Activated CD8-positive, alpha-beta memory T cell treated with anti-CD3 and anti-CD28 coated beads, Interleukin-2, amount 50 U/mL, for 1 hour (primary cell): ENCODE results near the gene ERC2.
"Not testable (repeated sequence)": the region's sequence is repeated elsewhere in the genome, so short reads cannot be mapped to it uniquely, and the experiment has no call there.

Experiments
- DNase-seq: peaks from one replicate; pipeline ENCODE4 v3.0.0-alpha.2; 2020; ENCODE audit errors: extremely low read depth

The ERC2 gene

DNA sequence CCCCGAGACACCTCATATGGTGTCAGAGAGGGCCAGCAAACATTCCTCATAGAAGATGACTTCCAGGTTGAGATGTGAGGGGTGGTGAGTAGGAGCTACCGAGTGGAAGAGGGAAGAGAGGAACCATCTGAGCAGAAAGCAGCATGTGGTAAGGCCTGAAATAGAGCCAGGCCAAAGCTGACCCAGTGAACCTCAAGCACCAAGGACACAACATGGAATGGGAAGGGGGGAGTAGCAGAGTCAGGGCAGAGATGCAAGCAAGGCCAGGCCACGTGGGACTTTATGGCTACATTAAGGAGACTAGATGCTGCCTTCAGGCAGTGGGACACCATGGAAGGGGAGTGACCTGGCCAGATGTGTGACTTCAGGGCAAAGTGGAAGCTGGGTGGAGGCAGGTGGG is 942.8 kb downstream of the ERC2 start:
- DNase-seq, result no peak

GRCh38 chr3:55524565-55525244 is 943.6 kb downstream of the ERC2 start:
- no peak for DNase-seq

GRCh38 chr3:55523471-55523870 is 944.8 kb downstream of the ERC2 start:
- no peak for DNase-seq

GRCh38 chr3:55521738-55522421 is 946.4 kb downstream of the ERC2 start:
- DNase-seq, result no peak

GRCh38 chr3:55521064-55521737 is 947.1 kb downstream of the ERC2 start:
- no peak for DNase-seq

- DNase-seq, result no peak
These were observed 949.2 kb downstream of the ERC2 start for GRCh38 chr3:55519019-55519418.

GRCh38 chr3:55518451-55518850 is 949.8 kb downstream of the ERC2 start:
- no peak for DNase-seq

DNA sequence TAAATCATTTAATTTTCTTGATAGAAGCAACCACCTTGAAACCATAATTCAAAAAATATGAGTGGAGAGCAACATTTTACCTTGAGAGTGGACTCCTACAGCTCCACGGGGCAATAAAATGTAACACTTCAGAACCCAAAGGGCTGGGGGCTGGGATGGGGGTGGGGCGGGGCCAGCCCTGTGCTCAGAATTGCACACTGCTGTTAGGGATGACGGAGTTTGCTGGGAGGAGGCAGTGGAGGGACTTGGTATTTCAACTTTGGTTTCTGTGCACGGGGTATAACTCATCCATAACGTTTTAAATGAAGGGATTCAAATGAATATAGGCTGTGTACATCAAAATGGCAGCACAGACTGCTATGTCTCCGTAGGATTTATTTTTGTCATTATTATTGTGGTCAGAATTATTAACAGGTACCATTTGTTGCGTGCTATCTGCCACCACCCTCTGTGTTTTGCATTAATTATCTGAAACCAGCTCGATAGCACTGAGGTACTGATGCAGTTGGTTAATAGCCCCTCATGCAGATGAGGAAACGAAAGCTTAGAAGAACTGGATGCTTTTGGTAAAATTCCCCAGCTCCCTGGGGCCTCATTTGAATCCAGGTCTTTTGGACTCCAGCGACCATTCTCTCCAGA is 951.8 kb downstream of the ERC2 start:
- no peak for DNase-seq

GRCh38 chr3:55515550-55516246 is 952.6 kb downstream of the ERC2 start:
- no peak for DNase-seq

GRCh38 chr3:55514962-55515361 is 953.3 kb downstream of the ERC2 start:
- DNase-seq, result no peak

DNA sequence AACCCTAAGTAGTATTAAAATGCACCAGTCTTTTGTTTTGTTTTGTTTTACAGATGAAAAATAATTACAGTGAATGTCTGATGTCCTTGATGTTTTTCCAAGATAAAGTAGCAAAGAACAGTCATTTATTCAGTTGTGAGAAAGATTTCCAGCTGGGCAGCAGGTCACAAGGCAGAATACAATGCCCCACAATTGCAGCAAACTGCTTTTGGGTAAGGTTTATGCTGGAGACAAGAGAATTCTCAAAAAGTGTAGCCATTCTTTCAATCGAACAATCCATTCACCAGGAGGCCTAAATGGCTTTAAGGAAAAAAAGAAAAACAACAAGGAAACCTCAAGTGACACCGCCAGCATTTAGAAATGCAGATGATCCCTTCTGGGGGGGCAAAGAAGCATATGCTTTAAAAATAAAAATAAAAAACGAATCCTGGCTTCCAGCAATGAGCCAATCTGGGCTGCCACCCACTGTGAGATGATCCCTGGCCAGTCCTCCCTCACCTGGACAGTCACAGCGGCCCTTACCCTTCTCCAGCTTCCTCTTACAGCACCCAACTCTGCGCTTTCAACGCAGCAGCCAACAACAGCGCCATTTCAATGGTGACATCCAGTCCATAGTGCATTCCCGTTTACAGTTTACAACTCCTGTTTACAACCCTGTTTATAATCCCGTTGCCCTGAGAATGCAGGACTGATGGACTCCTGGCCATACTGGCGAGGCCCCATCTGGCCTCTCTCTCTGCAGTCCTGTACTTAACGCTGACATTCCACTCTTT is 955.5 kb downstream of the ERC2 start:
- no peak for DNase-seq

DNA sequence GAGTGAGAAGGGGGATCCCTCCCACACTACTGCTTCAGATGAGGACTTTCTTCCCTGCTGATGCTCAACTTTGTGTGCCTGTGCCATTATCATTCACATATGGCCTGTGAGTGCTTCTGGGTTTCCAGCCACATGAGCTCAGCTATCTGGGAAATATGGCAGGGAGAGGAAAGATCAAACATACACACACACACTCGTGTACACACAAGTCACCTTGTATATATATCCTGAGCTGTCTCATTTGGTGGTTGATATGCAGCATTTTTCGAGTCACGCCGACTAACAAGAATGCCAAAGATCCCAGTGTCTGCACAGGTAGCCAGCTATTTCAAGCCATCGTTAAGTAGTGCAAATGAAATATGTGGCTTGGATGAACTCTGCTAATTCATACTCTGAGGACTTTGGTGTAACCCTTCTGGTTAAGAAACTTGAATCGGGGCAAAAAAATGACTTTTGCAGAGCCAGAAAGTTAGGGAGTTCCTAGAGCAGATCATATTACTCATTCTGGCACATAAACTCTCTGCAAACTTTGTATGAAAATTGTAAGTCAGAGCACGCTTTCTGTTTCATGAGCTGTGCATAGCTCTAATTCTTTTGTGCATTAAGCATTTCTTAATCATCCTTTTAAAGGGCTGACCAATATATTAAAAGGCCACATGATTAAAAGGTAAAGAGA is 956.2 kb downstream of the ERC2 start:
- DNase-seq, result no peak

DNA sequence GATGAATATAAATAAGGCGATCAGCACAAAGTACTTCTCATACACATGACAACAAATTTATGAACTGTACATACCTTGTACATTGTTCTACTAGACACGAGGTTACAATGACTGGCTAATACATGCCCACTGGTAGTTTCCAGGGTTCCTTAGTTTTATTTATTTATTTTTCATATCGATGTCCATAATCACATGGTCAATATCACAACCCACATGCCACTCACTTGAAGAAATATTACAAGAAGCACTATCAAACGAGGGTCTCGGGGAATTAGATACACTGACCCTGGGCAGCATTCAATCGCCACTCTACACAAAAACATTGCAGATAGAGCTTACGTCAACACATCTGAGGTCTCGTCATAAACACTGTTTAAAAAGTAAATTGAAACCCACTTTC is 959.9 kb downstream of the ERC2 start:
- DNase-seq, result no peak

- DNase-seq, result no peak
These were observed 960.5 kb downstream of the ERC2 start for GRCh38 chr3:55507808-55508207.

DNA sequence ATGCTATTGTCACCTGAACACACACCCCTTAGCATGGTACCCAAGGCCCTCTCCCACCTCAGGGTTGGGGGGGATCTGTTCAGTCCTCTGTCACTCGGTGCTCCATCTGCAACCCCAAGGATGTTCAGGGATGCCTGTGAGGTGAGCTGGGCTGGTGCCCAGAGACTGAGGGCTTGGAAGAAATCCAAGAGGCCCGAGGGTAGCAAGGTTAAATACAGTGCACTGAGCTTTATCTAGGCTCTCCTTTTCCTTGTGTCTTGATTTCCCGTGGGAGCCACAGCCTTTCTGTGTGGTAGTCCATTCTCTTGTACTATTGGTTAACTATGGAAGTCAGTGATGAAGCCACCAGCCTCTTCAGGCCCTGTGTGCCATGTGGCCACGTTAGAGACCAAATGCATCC is 962.5 kb downstream of the ERC2 start:
- no peak for DNase-seq

DNA sequence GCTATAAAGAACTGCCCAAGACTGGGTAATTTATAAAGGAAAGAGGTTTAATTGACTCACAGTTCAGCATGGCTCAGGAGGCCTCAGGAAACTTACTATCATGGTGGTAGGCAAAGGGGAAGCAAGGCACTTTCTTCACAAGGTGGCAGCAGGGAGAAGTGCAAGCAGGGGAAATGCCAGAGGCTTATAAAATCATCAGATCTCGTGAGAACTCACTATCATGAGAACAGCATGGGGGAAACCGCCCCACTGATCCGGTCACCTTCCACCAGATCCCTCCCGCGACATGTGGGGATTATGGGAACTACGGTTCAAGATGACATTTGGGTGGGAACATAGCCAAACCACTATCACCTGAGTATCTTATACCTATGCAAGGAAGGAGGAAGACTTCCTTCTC is 963.2 kb downstream of the ERC2 start:
- DNase-seq, result not testable (repeated sequence)

DNA sequence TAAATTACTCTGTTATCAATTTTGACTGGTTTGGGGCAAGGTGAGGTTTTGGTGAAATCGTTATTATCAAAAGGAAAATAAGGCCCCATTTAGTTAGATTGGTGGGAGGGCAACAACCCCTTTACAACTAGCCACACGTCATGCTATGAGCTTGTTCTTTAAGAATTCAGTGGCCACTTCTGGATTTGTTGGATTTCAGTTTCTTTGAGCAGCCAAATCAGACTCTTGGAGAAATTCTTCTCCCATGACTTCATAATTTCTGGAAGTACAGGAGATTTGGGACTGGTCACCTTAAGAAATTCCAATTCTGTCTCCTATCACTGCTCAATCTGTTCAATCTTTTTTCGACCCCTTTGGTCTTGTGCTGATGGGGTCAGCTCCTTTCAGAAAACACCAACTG is 966.4 kb downstream of the ERC2 start:
- no peak for DNase-seq

DNA sequence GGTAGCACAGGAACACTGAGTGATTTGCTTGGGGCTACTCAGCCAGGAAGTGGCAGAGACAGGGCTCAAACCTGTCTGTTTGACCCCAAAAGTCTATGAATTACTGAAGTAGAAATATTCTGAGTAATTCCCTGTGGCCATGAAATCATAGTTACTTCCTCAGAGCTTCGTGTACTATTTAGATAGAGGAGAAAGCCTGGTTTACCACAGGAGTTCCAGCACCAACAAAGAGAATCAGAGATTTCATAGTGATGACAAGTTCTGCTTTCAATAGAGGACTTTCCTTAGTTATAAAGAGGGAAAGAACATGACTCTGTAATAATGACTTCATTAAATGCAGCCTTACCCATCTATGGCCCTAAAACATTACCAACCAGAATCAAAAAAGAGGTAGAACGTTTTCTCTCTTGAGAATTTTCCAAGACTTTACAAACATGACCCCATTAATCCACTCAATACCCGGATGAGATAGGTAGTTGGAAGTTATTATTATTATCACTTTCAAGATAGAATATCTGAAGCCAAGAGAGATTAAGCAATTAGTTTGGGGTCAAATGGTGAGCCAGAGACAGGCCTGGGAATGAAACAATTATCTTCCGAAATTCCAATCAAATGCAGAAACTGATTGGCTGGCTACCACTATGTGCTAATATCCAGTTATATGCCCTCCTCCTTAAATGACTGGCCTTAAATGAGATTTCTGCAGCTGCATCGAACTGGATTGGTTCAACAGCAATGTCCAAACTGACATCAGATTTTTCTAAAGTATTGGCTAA is 967.5 kb downstream of the ERC2 start:
- DNase-seq, result no peak

- DNase-seq, result no peak
These were observed 969.7 kb downstream of the ERC2 start for GRCh38 chr3:55498520-55498919.

- no peak for DNase-seq
These were observed 971.0 kb downstream of the ERC2 start for GRCh38 chr3:55497250-55497649.
